OCI-LY7 (cell line): ENCODE data around the gene DNPH1.

Experiments
- EZH2phosphoT487 ChIP-seq: fragments of 200-600 bp; sonication (generic); IDR thresholded peaks from 2 replicates; pipeline ENCODE4 v1.6.1; 2018; ENCODE audit warnings: low read depth, borderline replicate concordance, mild to moderate bottlenecking, mixed run types, antibody characterized with exemption, low read length, moderate library complexity, mixed read lengths
- TF ChIP-seq, protein P1 (sequence below): fragments of 200-600 bp; sonication (generic); conservative IDR thresholded peaks from 2 replicates; pipeline ENCODE4 v1.5.1; 2014; ENCODE audit warnings: mild to moderate bottlenecking, antibody characterized with exemption, low read length, moderate library complexity, mixed read lengths

DNA sequence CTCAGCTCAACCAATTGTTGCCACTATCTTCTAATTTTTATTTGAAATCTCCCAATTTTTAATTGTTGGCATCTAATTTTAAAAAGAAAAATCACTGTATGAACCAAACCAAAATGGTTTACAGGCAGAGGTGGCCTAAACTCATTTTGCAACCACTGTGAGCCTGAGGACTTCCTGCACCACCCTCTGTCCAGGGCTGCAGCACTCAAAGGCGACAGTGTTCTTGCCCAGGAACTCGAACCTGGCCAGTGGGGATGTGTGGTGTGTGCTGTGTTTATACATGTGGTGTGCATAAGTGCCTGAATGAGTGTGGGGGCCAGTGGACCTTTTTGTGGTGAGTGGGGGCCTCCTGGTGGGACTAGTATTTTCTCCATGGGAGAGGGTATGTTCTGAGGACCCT, 44.4 kb upstream of the DNPH1 start:
- TF ChIP-seq, protein P1, sequence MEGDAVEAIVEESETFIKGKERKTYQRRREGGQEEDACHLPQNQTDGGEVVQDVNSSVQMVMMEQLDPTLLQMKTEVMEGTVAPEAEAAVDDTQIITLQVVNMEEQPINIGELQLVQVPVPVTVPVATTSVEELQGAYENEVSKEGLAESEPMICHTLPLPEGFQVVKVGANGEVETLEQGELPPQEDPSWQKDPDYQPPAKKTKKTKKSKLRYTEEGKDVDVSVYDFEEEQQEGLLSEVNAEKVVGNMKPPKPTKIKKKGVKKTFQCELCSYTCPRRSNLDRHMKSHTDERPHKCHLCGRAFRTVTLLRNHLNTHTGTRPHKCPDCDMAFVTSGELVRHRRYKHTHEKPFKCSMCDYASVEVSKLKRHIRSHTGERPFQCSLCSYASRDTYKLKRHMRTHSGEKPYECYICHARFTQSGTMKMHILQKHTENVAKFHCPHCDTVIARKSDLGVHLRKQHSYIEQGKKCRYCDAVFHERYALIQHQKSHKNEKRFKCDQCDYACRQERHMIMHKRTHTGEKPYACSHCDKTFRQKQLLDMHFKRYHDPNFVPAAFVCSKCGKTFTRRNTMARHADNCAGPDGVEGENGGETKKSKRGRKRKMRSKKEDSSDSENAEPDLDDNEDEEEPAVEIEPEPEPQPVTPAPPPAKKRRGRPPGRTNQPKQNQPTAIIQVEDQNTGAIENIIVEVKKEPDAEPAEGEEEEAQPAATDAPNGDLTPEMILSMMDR = no peak
- no peak for TF ChIP-seq EZH2phosphoT487
